Loucy (cell line): ENCODE data around the gene SOD3.

Experiments used
- H2AFZ ChIP-seq: fragments of 200-600 bp; sonication (generic); 2 replicates; pipeline ENCODE4 v1.6.0; 2016; ENCODE audit warnings: antibody characterized with exemption, mild to moderate bottlenecking, low read length, moderate library complexity
- H3F3A ChIP-seq: fragments of 200-600 bp; 2 replicates; pipeline ENCODE4 v1.6.0; 2016; ENCODE audit warnings: antibody characterized with exemption, low read depth, mild to moderate bottlenecking
- H3K27me3 ChIP-seq: fragments of 200-600 bp; sonication (generic); 2 replicates; pipeline ENCODE4 v1.6.1; 2014; ENCODE audit warnings: low read length, mild to moderate bottlenecking; ENCODE audit not compliant: insufficient read depth, poor library complexity, severe bottlenecking
- H3K36me3 ChIP-seq: fragments of 200-600 bp; sonication (generic); 2 replicates; pipeline ENCODE4 v1.6.1; 2016; ENCODE audit warnings: low read length; ENCODE audit not compliant: insufficient read depth
- H3K4me1 ChIP-seq: fragments of 200-600 bp; sonication (generic); 2 replicates; pipeline ENCODE4 v1.5.1; 2014; ENCODE audit warnings: low read length, mild to moderate bottlenecking; ENCODE audit not compliant: insufficient read depth, poor library complexity, severe bottlenecking
- H3K4me2 ChIP-seq: fragments of 200-600 bp; sonication (generic); 2 replicates; pipeline ENCODE4 v1.6.0; 2014; ENCODE audit warnings: antibody characterized with exemption, low read length, low read depth, mild to moderate bottlenecking; ENCODE audit not compliant: poor library complexity, severe bottlenecking
- H3K4me3 ChIP-seq: fragments of 200-600 bp; sonication (generic); 2 replicates; pipeline ENCODE4 v1.5.1; 2014; ENCODE audit warnings: low read length, mild to moderate bottlenecking, mixed read lengths; ENCODE audit not compliant: poor library complexity, severe bottlenecking
- H3K79me2 ChIP-seq: fragments of 200-600 bp; sonication (generic); 2 replicates; pipeline ENCODE4 v1.6.1; 2014; ENCODE audit warnings: low read length; ENCODE audit not compliant: insufficient read depth
- H3K9ac ChIP-seq: fragments of 200-600 bp; sonication (generic); 2 replicates; pipeline ENCODE4 v1.6.0; 2014; ENCODE audit warnings: mild to moderate bottlenecking, low read depth, low read length, moderate library complexity; ENCODE audit not compliant: poor library complexity, severe bottlenecking
- H3K9me2 ChIP-seq: fragments of 200-600 bp; sonication (generic); replicated peaks from 2 replicates; pipeline ENCODE4 v1.6.1; 2016; ENCODE audit warnings: low read depth, low read length, mixed read lengths
- H3K9me3 ChIP-seq: fragments of 200-600 bp; sonication (generic); 2 replicates; pipeline ENCODE4 v1.6.1; 2014; ENCODE audit warnings: mild to moderate bottlenecking, antibody characterized with exemption, low read length, low read depth; ENCODE audit not compliant: insufficient read depth
- H4K20me1 ChIP-seq: fragments of 200-600 bp; sonication (generic); 2 replicates; pipeline ENCODE4 v1.6.0; 2014; ENCODE audit warnings: antibody characterized with exemption, low read length, mild to moderate bottlenecking; ENCODE audit not compliant: insufficient read depth, poor library complexity, severe bottlenecking
- EZH2phosphoT487 ChIP-seq: fragments of 200-600 bp; IDR thresholded peaks from 2 replicates; pipeline ENCODE4 v1.6.1; 2018; ENCODE audit warnings: antibody characterized with exemption, mild to moderate bottlenecking, moderate library complexity, borderline replicate concordance
- TF ChIP-seq, protein P1 (sequence below): fragments of 200-600 bp; sonication (generic); conservative IDR thresholded peaks from 2 replicates; pipeline ENCODE4 v1.5.1; 2014; ENCODE audit warnings: mild to moderate bottlenecking, antibody characterized with exemption, low read length

Gene SOD3

DNA sequence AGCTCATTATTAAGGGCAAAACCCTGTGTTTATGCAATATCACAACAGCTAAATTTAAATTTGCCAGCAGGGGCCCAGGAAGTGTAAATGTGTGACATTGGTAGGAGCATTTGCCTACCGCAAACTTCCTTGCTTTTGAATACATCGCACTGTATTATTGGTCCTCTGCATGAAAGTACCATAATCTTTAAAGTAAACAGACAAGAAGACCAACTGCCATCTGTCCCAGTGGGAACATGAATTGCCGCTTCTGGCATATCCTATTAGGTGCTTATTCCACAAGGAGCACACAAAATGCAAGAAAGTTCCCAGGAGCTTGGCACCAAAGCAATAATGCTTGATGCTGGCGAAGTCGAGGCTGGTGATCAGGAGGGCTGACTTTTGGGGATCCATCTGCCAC, 51.3 kb downstream of the SOD3 start:
- H3K4me1 ChIP-seq, result no peaks in the 10 kb centered on the region
- TF ChIP-seq, protein P1, sequence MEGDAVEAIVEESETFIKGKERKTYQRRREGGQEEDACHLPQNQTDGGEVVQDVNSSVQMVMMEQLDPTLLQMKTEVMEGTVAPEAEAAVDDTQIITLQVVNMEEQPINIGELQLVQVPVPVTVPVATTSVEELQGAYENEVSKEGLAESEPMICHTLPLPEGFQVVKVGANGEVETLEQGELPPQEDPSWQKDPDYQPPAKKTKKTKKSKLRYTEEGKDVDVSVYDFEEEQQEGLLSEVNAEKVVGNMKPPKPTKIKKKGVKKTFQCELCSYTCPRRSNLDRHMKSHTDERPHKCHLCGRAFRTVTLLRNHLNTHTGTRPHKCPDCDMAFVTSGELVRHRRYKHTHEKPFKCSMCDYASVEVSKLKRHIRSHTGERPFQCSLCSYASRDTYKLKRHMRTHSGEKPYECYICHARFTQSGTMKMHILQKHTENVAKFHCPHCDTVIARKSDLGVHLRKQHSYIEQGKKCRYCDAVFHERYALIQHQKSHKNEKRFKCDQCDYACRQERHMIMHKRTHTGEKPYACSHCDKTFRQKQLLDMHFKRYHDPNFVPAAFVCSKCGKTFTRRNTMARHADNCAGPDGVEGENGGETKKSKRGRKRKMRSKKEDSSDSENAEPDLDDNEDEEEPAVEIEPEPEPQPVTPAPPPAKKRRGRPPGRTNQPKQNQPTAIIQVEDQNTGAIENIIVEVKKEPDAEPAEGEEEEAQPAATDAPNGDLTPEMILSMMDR, result no peak
- no peak for TF ChIP-seq EZH2phosphoT487
- no peak overlapping the region for H3K9ac ChIP-seq
- no peak overlapping the region for H2AFZ ChIP-seq
- H3K9me2 ChIP-seq, result no peaks in the 10 kb centered on the region
- H3F3A ChIP-seq, result no peaks in the 10 kb centered on the region
- no peaks in the 10 kb centered on the region for H3K27me3 ChIP-seq
- no peak overlapping the region for H3K4me3 ChIP-seq
- no peaks in the 10 kb centered on the region; the same call in 1 of the 2 replicates for H3K9me3 ChIP-seq
- no peak overlapping the region for H3K4me2 ChIP-seq
- H3K79me2 ChIP-seq, result no peaks in the 10 kb centered on the region
- H3K36me3 ChIP-seq, result no peaks in the 10 kb centered on the region
- no peaks in the 10 kb centered on the region for H4K20me1 ChIP-seq

DNA sequence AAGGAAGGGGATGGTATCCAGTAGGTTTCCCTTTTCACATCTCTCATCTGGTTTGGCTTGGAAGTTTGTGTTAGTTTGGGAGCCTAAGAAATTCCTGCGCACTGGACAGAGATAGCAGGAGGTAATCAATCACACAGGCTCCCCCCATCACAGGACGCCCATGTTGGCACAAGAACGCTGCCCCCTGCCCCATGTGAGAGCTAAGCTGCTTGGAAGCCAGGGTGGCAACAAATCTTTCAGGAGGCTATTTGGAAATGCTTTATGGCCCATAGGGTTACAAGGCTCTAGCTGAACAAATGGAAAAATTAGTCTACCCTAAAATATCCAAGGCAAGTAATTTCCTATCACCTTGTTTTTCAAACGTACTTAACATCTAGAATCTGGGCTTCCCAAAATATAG, 54.0 kb downstream of the SOD3 start:
- Histone ChIP-seq H3K9ac (no peak overlapping the region), H3K79me2 (no peaks in the 10 kb centered on the region), H3K4me3 (no peak overlapping the region), H3K36me3 (no peaks in the 10 kb centered on the region), H3K9me2 (no peaks in the 10 kb centered on the region), H3K4me1 (no peaks in the 10 kb centered on the region), H2AFZ (no peak overlapping the region), H4K20me1 (no peaks in the 10 kb centered on the region), H3K4me2 (no peak overlapping the region), H3K9me3 (no peaks in the 10 kb centered on the region; the same call in 1 of the 2 replicates), H3K27me3 (no peaks in the 10 kb centered on the region), H3F3A (no peaks in the 10 kb centered on the region)
- TF ChIP-seq EZH2phosphoT487, result no peak
- TF ChIP-seq, protein P1, result no peak

DNA sequence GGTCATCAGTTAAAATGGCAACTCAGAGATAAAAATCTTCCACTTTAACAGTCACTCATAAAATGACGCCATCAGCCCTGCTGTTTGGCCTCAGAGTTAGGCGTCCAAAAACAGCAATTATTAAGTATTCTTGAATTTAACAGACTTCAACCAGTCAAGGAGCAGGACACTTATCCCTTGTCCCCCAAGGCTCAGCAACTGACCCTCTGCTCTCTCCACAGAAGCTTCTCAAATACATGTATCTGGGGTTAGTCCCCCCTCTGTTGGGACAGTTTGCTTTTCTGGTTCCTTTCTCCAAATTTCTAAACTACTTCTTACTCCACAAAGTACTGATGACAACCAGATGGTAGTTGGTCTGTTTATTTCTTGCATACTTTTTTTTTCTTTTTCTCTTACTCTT, 54.4 kb downstream of the SOD3 start:
- H3K9me3 ChIP-seq, result no peaks in the 10 kb centered on the region; the same call in 1 of the 2 replicates
- H3K9me2 ChIP-seq, result no peaks in the 10 kb centered on the region
- no peaks in the 10 kb centered on the region for H3K36me3 ChIP-seq
- H3K9ac ChIP-seq, result no peak overlapping the region
- H2AFZ ChIP-seq, result no peak overlapping the region
- no peaks in the 10 kb centered on the region for H3F3A ChIP-seq
- no peak overlapping the region for H3K4me2 ChIP-seq
- no peak overlapping the region for H3K4me3 ChIP-seq
- H3K4me1 ChIP-seq, result no peaks in the 10 kb centered on the region
- H3K79me2 ChIP-seq, result no peaks in the 10 kb centered on the region
- no peaks in the 10 kb centered on the region for H3K27me3 ChIP-seq
- TF ChIP-seq, protein P1, result no peak
- no peak for TF ChIP-seq EZH2phosphoT487
- no peaks in the 10 kb centered on the region for H4K20me1 ChIP-seq
